ENCODE data around the gene DGKI.

- no peak for TF ChIP-seq CTCF (conservative IDR thresholded peaks at IDR 0.05; ENCODE audit: low read depth in 2 of 2)
- no peak for TF ChIP-seq JUNB (IDR thresholded peaks at IDR 0.05; ENCODE audit: unreplicated experiment)
- no peak for TF ChIP-seq POLR2AphosphoS5 (IDR thresholded peaks at IDR 0.05; ENCODE audit: low read depth)
- TF ChIP-seq EZH2 (IDR thresholded peaks at IDR 0.05; ENCODE audit: low read depth, unreplicated experiment), result no peak
- TF ChIP-seq ZNF462 (CRISPR knock-in tag; IDR thresholded peaks at IDR 0.05), result no peak
- TF ChIP-seq CREB1 (CRISPR knock-in tag; IDR thresholded peaks at IDR 0.05; ENCODE audit: low read depth), result no peak
- no peak for TF ChIP-seq EZH2phosphoT487 (IDR thresholded peaks at IDR 0.05; ENCODE audit: unreplicated experiment)
Measured at GRCh38 chr7:137798073-137798763, 48.6 kb downstream of the DGKI start.

All from GM23338 (cell line).